H1 (cell line): ENCODE data around the gene MRRF.

Experiments
- BCL11A ChIP-seq, 2 experiments: IDR thresholded peaks; one replicate each; pipeline ENCODE4 v1.6.1; 2011; ENCODE audit warnings: low read depth in 2 of 2, low read length in 2 of 2, mild to moderate bottlenecking in 2 of 2
- CBX5 ChIP-seq: fragments of 300-800, 300-1000 bp; sonication (generic); IDR thresholded peaks from 2 replicates; pipeline ENCODE4 v1.7.1; 2016; ENCODE audit warnings: antibody characterized with exemption, low read length, low read depth
- CHD1 ChIP-seq: IDR thresholded peaks from 2 replicates; pipeline ENCODE4 v1.6.1; 2012; ENCODE audit warnings: low read depth, low read length, improper control_type of control experiment
- CHD7 ChIP-seq: fragments of 300-600 bp; sonication (generic); IDR thresholded peaks from 2 replicates; pipeline ENCODE4 v1.7.1; 2012; ENCODE audit warnings: low read length, moderate library complexity, mild to moderate bottlenecking, inconsistent platforms; ENCODE audit not compliant: insufficient replicate concordance
- CTCF ChIP-seq, 3 experiments: IDR thresholded peaks; 1 replicate in 2 of 3; 2 replicates in 1 of 3; pipeline versions ENCODE4 v1.5.1 to v1.6.1; 2011; ENCODE audit warnings: low read length in 3 of 3, mild to moderate bottlenecking in 3 of 3, inconsistent platforms in 2 of 3, low read depth in 1 of 3, moderate library complexity in 1 of 3; ENCODE audit not compliant: insufficient read depth in 1 of 3; ENCODE audit errors: control extremely low read depth in 1 of 3
- EZH2 ChIP-seq: fragments of 200-600 bp; sonication (generic); IDR thresholded peaks from 2 replicates; pipeline ENCODE4 v1.7.1; 2012; ENCODE audit warnings: low read depth, mild to moderate bottlenecking, moderate library complexity, low read length, inconsistent platforms; ENCODE audit not compliant: severe bottlenecking
- JUN ChIP-seq: IDR thresholded peaks from 2 replicates; pipeline ENCODE4 v1.6.1; 2011; ENCODE audit warnings: low read depth, mild to moderate bottlenecking, improper control_type of control experiment, low read length
- JUND ChIP-seq: IDR thresholded peaks from 2 replicates; pipeline ENCODE4 v1.6.1; 2011; ENCODE audit warnings: mild to moderate bottlenecking, improper control_type of control experiment, low read length
- NRF1 ChIP-seq: IDR thresholded peaks from 2 replicates; pipeline ENCODE4 v1.6.1; 2011; ENCODE audit warnings: mild to moderate bottlenecking, low read depth, low read length, improper control_type of control experiment
- POLR2AphosphoS5 ChIP-seq: IDR thresholded peaks from 2 replicates; pipeline ENCODE4 v1.6.1; 2011; ENCODE audit warnings: low read depth, low read length
- SIN3A ChIP-seq, 2 experiments: IDR thresholded peaks in 1 of 2; conservative IDR thresholded peaks in 1 of 2; 2 replicates each; pipeline ENCODE4 v1.6.1; 2011 to 2012; ENCODE audit warnings: low read length in 2 of 2, improper control_type of control experiment in 1 of 2, low read depth in 1 of 2, mild to moderate bottlenecking in 1 of 2
- SP1 ChIP-seq: IDR thresholded peaks from 2 replicates; pipeline ENCODE4 v1.6.1; 2011; ENCODE audit warnings: low read depth, low read length
- TBP ChIP-seq: IDR thresholded peaks from 2 replicates; pipeline ENCODE4 v1.6.1; 2011; ENCODE audit warnings: low read depth, low read length, improper control_type of control experiment
- USF2 ChIP-seq: IDR thresholded peaks from 2 replicates; pipeline ENCODE4 v1.6.1; 2011; ENCODE audit warnings: low read length, improper control_type of control experiment

GRCh38 chr9:122281368-122281767, 16.7 kb downstream of the MRRF start:
- TF ChIP-seq EZH2 (no peak), CBX5 (no peak), BCL11A (IDR thresholded peaks at IDR 0.05; ENCODE audit: low read depth in 2 of 2, low read length in 2 of 2) (no peak), CTCF (IDR thresholded peaks at IDR 0.05; ENCODE audit: control extremely low read depth in 1 of 3, insufficient read depth in 1 of 3, low read depth in 1 of 3, low read length in 3 of 3) (no peak), CHD1 (no peak), USF2 (no peak), CHD7 (no peak), TBP (no peak), JUN (no peak), NRF1 (no peak), POLR2AphosphoS5 (no peak), SIN3A (conservative IDR thresholded peaks at IDR 0.05 in 1 of 2, IDR thresholded peaks at IDR 0.05 in 1 of 2; ENCODE audit: low read depth in 1 of 2, low read length in 2 of 2) (no peak), JUND (no peak), SP1 (no peak)
